Nucleus accumbens (tissue), 56 donors: Measurements from ENCODE around the gene MECP2.

ENCODE experiments used
- DNase-seq, 56 donors: peaks; one replicate each; lab custom pipeline; 2025; lab: John Stamatoyannopoulos, UW

MECP2 gene

DNA sequence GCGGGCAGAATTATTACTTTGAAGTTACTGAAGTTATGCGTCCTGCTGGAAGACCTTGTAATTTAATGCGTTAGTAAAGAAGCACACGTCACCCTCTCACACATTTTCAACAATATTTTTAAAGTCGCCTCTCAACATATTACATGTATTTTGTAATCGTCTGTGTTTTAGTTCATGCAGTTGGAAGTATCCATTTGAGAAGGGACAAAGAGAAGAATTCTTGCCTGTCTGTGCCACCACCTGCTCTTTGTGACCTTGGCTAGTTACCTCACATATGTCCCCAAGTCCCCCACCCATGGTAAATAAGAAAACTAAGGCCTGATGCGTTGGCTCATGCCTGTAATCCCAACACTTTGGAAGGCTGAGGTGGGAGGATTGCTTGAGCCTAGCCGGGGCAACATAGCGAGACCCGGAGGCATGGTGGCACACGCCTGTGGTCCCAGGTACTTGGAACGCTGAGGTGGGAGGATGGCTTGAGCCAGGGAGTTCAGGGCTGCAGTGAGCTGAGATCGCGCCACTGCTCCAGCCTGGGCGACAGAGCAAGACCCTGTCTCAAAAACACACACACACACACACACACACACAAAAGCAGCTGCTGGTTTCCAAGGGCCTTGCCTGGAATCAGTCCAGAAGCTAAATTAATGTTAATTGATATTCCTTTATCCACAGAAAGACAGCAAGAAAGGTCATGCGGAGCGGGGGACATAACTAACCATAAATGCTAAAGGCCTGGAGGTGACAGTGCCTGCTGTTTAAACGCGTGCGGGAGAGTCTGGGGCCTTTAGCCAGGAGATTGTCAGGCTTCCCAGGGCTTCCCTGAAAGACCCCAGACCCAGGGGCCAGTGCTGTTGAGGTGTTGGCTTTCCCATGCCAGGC lies 124.2 kb downstream of the MECP2 start:
- DNase-seq: no peak

- peak in 54 of 56 donors; percentile 25 to 92 (median 74) for DNase-seq
Observed at GRCh38 chrX:153972368-153973126, 125.0 kb downstream of the MECP2 start, which contains the start of gene TMEM187. Gene TMEM187, plus strand, starts transcription at chrX:153972754. Its CDS starts 9,309 bp downstream, at chrX:153982063.
